ENCODE results near the gene MEIS3. TPM values are rescaled to one million over a fixed set of nuclear protein-coding genes. Genes with fewer than 3 reads are reported as not detected.

MEIS3 gene
- total RNA-seq, 1 experiment from 2014 or later: 9.6 TPM

DNA sequence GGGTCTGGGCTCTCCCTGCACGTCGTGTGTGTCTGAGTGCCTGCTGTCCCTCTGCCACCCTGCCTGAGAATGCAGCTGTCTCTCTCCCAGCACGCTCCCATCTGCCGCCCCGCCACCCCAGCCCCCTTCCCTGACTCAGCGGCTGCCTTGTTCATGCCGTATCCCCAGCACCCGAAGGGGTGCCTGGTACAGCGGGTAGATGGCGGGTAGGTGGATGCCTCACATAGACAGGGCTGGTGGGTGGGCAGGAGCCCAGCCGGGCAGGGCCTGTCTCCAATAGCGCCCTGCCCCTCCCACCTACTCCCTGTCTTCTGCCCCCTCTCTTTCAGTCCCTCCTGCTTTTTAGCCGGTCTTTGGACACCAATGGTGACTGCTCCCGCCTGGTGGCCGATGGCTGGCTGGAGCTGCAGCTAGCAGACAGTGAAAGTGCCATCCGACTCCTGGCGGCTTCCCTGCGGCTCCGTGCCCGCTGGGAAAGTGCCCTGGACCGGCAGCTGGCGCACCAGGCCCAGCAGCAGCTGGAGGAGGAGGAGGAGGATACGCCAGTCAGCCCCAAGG lies 39.9 kb downstream of the MEIS3 start:
- H3K27ac ChIP-seq (ENCODE audit: low read depth, low read length, poor library complexity, severe bottlenecking): no peak overlapping the region
- no peaks in the 10 kb centered on the region for H3K4me1 ChIP-seq (ENCODE audit: insufficient read depth, low read length, poor library complexity, severe bottlenecking)
- intact Hi-C loops (cut with micrococcal nuclease; ENCODE audit: unreplicated experiment): no loop called here
- H3K9me3 ChIP-seq (ENCODE audit: low read depth, low read length, poor library complexity, severe bottlenecking): no peaks in the 10 kb centered on the region
- no peaks in the 10 kb centered on the region for H3K27me3 ChIP-seq (replicated peaks; ENCODE audit: insufficient read depth, low read depth, low read length, poor library complexity)
- no peak overlapping the region for H3K4me3 ChIP-seq (ENCODE audit: low read depth, low read length, poor library complexity, severe bottlenecking)
- ChIA-PET POLR2A (ENCODE audit: low non-redundant PET) (no interaction called here), CTCF (no interaction called here)
- DNase-seq (ENCODE audit: low spot score): no peak
- TF ChIP-seq, protein P1, sequence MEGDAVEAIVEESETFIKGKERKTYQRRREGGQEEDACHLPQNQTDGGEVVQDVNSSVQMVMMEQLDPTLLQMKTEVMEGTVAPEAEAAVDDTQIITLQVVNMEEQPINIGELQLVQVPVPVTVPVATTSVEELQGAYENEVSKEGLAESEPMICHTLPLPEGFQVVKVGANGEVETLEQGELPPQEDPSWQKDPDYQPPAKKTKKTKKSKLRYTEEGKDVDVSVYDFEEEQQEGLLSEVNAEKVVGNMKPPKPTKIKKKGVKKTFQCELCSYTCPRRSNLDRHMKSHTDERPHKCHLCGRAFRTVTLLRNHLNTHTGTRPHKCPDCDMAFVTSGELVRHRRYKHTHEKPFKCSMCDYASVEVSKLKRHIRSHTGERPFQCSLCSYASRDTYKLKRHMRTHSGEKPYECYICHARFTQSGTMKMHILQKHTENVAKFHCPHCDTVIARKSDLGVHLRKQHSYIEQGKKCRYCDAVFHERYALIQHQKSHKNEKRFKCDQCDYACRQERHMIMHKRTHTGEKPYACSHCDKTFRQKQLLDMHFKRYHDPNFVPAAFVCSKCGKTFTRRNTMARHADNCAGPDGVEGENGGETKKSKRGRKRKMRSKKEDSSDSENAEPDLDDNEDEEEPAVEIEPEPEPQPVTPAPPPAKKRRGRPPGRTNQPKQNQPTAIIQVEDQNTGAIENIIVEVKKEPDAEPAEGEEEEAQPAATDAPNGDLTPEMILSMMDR (conservative IDR thresholded peaks at IDR 0.05; ENCODE audit: low read depth, low read length): no peak
- TF ChIP-seq EZH2 (IDR thresholded peaks at IDR 0.05; ENCODE audit: borderline replicate concordance, low read depth, low read length, poor library complexity, severe bottlenecking): no peak
- peaks cover 46% of the 10 kb centered on the region for H3K36me3 ChIP-seq (ENCODE audit: insufficient read depth, low read length, poor library complexity, severe bottlenecking)
- BruUV-seq (replicated peaks): no TSS peak

DNA sequence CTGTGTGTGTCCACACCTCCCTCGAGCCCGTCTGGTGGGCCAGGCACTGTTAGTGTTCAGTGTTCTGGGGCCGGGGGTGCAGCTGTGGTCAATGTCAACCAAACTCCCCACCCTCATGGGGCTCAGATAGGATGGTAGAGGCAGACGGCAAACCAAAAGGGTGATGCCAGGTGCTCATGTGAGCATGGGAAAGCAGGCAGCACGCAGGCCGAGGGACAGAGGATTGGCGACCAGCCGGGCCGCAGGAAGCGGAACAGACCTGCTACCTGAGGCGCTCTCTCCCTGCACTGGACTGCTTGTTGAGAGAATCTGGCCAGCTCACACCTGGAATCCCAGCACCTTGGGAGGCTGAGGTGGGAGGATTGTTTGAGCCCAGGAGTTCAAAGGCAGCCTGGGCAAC lies 41.1 kb downstream of the MEIS3 start:
- no peaks in the 10 kb centered on the region for H3K4me1 ChIP-seq (ENCODE audit: insufficient read depth, low read length, poor library complexity, severe bottlenecking)
- TF ChIP-seq, protein P1 (conservative IDR thresholded peaks at IDR 0.05; ENCODE audit: low read depth, low read length): no peak
- no peak for TF ChIP-seq EZH2 (IDR thresholded peaks at IDR 0.05; ENCODE audit: borderline replicate concordance, low read depth, low read length, poor library complexity, severe bottlenecking)
- H3K27ac ChIP-seq (ENCODE audit: low read depth, low read length, poor library complexity, severe bottlenecking): no peak overlapping the region
- BruUV-seq (replicated peaks): no TSS peak
- no peak for DNase-seq (ENCODE audit: low spot score)
- H3K9me3 ChIP-seq (ENCODE audit: low read depth, low read length, poor library complexity, severe bottlenecking): no peaks in the 10 kb centered on the region
- H3K4me3 ChIP-seq (ENCODE audit: low read depth, low read length, poor library complexity, severe bottlenecking): no peak overlapping the region
- H3K36me3 ChIP-seq (ENCODE audit: insufficient read depth, low read length, poor library complexity, severe bottlenecking): peaks cover 55% of the 10 kb centered on the region
- POLR2A ChIA-PET (ENCODE audit: low non-redundant PET): no interaction called here
- CTCF ChIA-PET: interaction anchor here (1.2 kb wide), 1 partner anchor 13 kb away, joined by 3 read pairs; no protein-coding TSS in a partner anchor
- H3K27me3 ChIP-seq (replicated peaks; ENCODE audit: insufficient read depth, low read depth, low read length, poor library complexity): no peaks in the 10 kb centered on the region
- intact Hi-C loops (cut with micrococcal nuclease; ENCODE audit: unreplicated experiment): no loop called here

DNA sequence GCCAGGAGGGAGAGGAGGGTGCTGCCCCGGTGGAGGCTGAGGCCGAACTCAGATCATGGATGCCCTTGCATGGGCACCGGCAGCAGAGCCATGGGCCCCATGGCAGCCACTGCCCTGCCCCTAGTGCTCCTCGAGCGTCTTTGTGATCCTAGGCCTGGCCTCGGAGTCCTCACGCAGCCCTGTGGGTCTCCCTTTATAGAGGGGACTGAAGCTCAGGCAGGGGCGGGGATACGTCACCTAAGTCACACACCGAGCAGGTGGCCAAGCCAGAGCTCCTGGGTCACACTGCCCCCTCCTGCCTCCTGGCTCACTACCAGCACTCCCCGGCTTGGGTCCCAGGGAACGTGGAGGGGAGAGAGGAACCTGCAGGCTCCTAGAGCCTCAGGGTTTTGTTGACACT lies 41.5 kb downstream of the MEIS3 start:
- peaks cover 58% of the 10 kb centered on the region for H3K36me3 ChIP-seq (ENCODE audit: insufficient read depth, low read length, poor library complexity, severe bottlenecking)
- no peaks in the 10 kb centered on the region for H3K27me3 ChIP-seq (replicated peaks; ENCODE audit: insufficient read depth, low read depth, low read length, poor library complexity)
- TF ChIP-seq, protein P1 (conservative IDR thresholded peaks at IDR 0.05; ENCODE audit: low read depth, low read length): no peak
- no peak for TF ChIP-seq EZH2 (IDR thresholded peaks at IDR 0.05; ENCODE audit: borderline replicate concordance, low read depth, low read length, poor library complexity, severe bottlenecking)
- BruUV-seq (replicated peaks): no TSS peak
- H3K9me3 ChIP-seq (ENCODE audit: low read depth, low read length, poor library complexity, severe bottlenecking): no peaks in the 10 kb centered on the region
- DNase-seq (ENCODE audit: low spot score): no peak
- H3K27ac ChIP-seq (ENCODE audit: low read depth, low read length, poor library complexity, severe bottlenecking): no peak overlapping the region
- POLR2A ChIA-PET (ENCODE audit: low non-redundant PET): no interaction called here
- no peak overlapping the region for H3K4me3 ChIP-seq (ENCODE audit: low read depth, low read length, poor library complexity, severe bottlenecking)
- intact Hi-C loops (cut with micrococcal nuclease; ENCODE audit: unreplicated experiment): no loop called here
- CTCF ChIA-PET: interaction anchor here (1.2 kb wide), 1 partner anchor 14 kb away, joined by 3 read pairs; no protein-coding TSS in a partner anchor
- H3K4me1 ChIP-seq (ENCODE audit: insufficient read depth, low read length, poor library complexity, severe bottlenecking): no peaks in the 10 kb centered on the region

Measured in A673 (cell line).